ENCODE results near the gene ACVR2A.

Gene ACVR2A

DNA sequence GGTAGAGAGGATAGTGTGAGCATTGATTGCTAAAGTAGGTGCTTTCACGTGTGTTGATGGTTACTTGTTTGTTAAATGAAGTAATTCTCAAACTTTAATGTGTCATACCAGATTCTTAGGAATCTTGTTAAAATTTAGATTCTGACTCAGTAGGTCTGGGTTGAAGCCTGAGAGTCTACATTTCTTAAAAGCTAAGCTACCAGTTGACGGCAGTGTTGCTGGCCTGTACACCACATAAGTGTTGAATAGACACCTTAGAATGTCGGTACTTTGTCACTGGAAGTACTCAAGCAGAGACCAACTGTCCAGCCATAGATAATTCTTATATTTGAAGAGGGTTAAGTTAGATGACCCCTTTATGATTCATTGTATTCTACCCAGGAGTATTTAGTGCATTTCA lies 79.8 kb downstream of the ACVR2A start:
- DNase-seq (ENCODE audit: low read depth in 2 of 2) = no peak

DNA sequence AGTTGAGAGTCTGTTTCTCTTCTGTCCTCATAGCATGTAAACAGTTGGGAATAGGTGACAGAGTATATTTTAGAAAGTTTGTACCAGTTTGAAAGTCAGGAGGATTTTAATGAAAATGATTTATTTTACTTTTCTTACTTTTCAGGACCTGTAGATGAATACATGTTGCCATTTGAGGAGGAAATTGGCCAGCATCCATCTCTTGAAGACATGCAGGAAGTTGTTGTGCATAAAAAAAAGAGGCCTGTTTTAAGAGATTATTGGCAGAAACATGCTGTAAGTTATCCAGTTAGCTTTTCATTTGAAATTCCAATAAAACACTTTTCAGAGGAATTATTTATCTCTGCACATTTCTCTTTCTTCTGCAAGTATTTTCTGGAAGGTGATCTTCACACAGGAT lies 81.1 kb downstream of the ACVR2A start:
- no peak for DNase-seq (ENCODE audit: low read depth in 2 of 2)

DNA sequence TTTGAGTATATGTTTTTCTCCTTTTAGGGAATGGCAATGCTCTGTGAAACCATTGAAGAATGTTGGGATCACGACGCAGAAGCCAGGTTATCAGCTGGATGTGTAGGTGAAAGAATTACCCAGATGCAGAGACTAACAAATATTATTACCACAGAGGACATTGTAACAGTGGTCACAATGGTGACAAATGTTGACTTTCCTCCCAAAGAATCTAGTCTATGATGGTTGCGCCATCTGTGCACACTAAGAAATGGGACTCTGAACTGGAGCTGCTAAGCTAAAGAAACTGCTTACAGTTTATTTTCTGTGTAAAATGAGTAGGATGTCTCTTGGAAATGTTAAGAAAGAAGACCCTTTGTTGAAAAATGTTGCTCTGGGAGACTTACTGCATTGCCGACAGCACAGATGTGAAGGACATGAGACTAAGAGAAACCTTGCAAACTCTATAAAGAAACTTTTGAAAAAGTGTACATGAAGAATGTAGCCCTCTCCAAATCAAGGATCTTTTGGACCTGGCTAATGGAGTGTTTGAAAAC lies 82.3 kb downstream of the ACVR2A start:
- no peak for DNase-seq (ENCODE audit: low read depth in 2 of 2)

DNA sequence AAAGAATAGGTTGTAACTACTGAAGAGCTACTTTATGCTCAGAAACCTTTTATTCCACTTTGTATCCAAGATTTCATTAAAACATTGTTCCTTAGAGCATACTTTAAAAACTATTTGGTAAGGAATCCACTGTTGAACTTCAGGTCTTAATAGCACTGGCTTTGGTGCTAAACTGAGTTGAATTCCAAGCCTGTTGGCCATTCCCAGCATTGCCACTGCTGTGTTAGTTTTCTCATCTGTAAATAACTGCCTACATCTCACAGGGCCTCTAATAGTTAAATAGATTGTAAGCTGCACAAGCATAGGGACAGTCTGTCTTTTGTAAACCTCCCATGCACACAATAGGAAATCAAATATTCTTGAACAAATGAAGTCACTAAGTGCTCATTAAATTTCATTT lies 89.1 kb downstream of the ACVR2A start:
- no peak for DNase-seq (ENCODE audit: low read depth in 2 of 2)

DNA sequence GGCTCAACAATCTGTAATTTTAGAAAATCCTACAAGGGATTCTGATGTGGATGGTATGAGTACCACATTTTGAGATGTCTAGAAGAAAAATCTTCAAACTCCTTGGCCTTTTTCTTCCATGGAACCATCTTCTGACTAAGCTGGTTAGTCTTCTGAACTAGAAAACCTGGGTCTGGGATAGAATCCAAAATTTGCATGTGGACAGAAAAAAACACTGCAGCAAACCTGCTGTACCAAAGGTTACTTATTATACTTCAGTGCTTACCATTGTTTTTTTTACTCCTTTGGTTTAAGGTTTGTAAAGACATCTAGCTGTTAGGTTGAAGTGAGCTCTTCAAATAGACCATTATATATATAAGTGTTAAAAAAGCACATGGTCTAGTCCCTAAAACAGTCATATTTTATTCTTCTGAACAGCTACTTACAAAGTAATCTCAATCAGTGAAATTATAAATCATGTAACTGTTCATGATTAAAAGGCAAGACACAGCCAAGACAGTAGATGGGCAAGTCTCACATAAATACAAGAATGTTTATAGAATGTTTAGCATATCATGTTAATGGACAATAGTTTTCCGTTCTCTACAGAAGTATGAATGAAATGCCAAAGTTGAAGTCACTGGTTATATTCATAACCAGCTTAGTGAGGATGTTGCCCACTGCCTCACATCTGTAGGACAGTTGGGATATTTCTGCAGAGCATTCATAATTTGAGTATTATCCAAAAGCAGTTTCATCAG lies 90.2 kb downstream of the ACVR2A start:
- no peak for DNase-seq (ENCODE audit: low read depth in 2 of 2)

DNA sequence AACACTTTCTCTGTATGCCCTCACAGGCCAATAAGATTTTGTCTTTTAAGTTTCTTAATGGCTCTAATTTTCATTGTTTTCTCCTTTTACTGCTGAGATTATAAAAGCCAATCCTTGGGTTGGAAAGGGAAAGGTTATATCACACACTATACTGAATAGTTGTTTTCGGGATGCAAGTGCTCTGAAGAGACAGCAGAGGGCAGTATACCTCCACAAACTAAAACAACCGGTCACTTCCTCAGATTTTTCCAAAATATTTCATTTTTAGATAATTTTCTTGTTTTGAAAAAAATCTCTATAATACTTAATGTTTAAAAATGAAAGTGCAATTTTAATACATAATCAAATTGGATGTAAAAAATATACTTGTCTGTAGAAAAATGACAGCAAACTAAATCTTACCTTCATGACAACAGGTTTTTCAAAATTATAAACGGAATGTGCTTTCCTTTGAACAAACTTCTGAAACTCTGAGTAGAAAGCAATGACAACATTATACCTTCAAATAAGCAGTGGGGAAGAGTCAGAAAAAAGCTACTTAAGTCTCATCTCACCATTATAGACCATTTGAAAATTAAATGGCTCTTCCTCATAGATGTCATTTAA lies 93.0 kb downstream of the ACVR2A start:
- DNase-seq (ENCODE audit: low read depth in 2 of 2) = no peak

DNA sequence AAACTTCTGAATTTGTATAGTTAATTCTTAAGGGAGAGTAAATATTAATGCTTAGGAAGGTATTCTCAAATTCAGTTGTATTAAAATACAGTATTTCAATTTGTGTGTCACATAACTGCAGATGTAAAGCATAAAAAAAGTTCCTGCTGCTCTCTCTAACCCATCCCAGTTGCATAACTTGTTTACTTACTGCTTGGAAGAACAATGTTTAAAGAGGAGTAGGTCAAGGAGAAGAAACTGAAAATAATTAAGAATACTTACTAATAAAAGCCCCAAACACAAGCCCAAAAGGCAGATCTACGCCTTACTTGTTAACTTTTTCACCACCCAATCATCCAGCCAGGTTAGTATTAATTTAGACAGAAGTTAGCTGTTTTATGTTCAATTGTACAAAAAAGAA lies 94.5 kb downstream of the ACVR2A start:
- no peak for DNase-seq (ENCODE audit: low read depth in 2 of 2)

DNA sequence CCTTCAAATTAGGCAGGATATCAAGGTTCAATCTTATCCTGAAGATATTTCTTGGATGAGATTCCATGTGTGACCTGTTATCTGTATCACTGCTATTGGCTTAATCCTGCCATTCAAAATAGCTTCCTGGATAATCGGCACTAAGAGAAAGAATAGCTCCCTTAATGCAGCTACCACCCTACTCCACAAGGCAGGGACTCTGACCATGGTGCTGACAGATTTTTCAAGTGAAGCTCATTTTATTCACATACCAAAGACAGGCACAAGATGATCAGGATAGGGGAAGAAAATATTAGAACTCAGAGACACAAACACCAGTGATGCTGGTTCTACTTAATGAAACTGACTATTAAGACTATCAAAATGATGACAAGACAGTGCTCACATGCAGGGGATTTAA lies 100.8 kb downstream of the ACVR2A start:
- DNase-seq (ENCODE audit: low read depth in 2 of 2) = no peak

DNA sequence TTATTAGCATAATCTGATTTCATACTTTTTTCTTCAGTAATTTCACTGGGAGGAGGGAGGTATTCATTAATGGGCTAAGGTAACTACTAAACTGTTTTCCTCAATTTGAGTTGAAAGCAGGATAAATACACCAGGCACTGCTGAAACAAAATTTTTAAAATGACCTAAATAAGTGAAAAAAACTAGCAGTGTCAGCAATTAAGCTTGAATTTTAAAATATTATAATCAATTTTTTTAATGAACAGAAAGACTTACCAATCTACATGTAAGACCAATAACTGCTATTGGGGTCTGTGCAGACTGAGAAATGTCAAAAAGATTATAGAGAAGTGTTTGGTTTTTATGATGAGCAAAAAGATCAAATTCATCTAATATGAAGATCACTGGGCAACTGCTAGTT lies 107.3 kb downstream of the ACVR2A start:
- DNase-seq (ENCODE audit: low read depth in 2 of 2) = no peak

DNA sequence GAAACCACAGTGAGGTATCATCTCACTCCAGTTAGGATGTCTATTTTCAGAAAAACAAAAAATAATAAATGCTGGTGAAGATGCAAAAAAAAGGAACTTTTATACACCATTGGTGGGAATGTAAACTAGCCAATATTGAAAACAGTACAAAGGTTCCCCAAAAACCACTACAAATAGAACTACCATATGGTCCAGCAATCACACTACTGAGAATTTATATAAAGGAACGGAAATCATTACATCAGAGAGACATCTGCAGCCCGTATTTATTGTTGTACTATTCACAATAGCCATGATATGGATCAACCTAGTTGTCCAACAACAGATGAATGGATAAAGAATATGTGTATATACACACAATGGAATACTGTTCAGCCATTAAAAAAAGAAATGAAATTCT lies 123.7 kb downstream of the ACVR2A start:
- DNase-seq (ENCODE audit: low read depth in 2 of 2) = no peak

DNA sequence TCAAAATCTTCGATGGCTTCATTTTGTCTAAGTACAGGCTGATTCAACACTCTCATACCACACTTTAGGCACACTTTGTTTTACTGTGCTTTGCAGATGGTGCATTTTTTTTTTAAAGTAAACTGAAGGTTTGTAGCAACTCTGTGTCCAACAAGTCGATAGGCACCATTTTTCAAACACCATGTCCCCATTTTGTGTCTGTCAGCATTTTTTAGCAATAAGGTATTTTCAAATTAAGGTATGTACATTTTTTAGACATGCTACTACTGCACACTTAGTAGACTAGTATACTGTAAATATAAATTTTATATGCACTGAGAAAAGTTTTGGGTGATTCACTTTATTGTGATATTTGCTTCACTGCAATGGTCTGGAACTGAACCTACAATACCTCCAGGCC lies 131.3 kb downstream of the ACVR2A start:
- DNase-seq (ENCODE audit: low read depth in 2 of 2) = no peak

DNA sequence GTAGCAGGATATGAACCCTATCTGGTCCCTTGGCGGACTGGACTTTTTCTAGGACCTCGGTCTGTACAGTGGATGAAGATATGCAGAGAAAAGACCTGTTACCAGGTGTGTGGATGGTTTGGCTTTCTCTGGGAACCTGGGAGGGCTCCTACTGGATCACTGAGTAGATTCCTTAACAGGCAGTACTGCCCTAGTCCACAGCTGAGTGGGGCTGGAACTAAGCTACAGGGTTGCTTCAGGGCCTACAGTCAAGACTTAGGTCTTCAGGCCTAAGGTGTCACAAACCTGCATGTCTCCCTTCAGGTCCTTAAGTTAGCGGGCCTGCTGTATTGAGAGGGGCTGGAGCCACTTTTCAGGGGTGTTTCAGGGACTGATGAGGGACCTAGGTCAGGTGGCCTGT lies 132.8 kb downstream of the ACVR2A start:
- DNase-seq (ENCODE audit: low read depth in 2 of 2) = no peak
